PC-3 (cell line): Measurements from ENCODE around the gene TRIM44. TPM values are rescaled to one million over a fixed set of nuclear protein-coding genes. Genes with fewer than 3 reads are reported as not detected.

ENCODE experiments used
- ATAC-seq: fragments of 200-7000 bp; cut with Tn5 transposase; 2 replicates; pipeline ENCODE4 v1.9.1; 2020; ENCODE audit warnings: mild to moderate bottlenecking, moderate library complexity
- BruUV-seq: library from RNA; stranded (reverse); fragments of 400-500 nt; replicated peaks from 2 replicates; lab custom pipeline; 2021; lab: Mats Ljungman, UMichigan
- CTCF ChIA-PET: fragments of 300-600 bp; sonication (Branson Sonifier 250); formaldehyde crosslinking; loops from one replicate; lab custom pipeline; 2022; ENCODE audit warnings: antibody characterized with exemption; lab: Charles Lee
- POLR2A ChIA-PET: fragments of 300-600 bp; sonication (Branson Sonifier 250); formaldehyde crosslinking; loops from one replicate; lab custom pipeline; 2022; ENCODE audit warnings: antibody characterized with exemption; ENCODE audit not compliant: unreplicated experiment; lab: Charles Lee
- DNase-seq: peaks from one replicate; pipeline ENCODE4 v3.0.0-alpha.2; 2015
- H2AFZ ChIP-seq: fragments of 300-600 bp; sonication (generic); 2 replicates; pipeline ENCODE4 v1.6.0; 2016; ENCODE audit warnings: antibody characterized with exemption, low read length
- H3F3A ChIP-seq: fragments of 300-600 bp; sonication (generic); one replicate; pipeline ENCODE4 v1.6.0; 2017; ENCODE audit warnings: antibody characterized with exemption, low read length, control low read depth, mild to moderate bottlenecking; ENCODE audit not compliant: unreplicated experiment
- H3K27ac ChIP-seq: fragments of 300-600 bp; sonication (generic); 2 replicates; pipeline ENCODE4 v1.5.1; 2016; ENCODE audit warnings: mild to moderate bottlenecking, low read length
- H3K27me3 ChIP-seq: fragments of 300-600 bp; sonication (generic); 2 replicates; pipeline ENCODE4 v1.6.1; 2016; ENCODE audit warnings: low read length, mixed read lengths
- H3K36me3 ChIP-seq: fragments of 300-600 bp; sonication (generic); 2 replicates; pipeline ENCODE4 v1.6.1; 2016; ENCODE audit warnings: low read depth, mixed run types, low read length, mixed read lengths
- H3K4me1 ChIP-seq: fragments of 300-600 bp; sonication (generic); 2 replicates; pipeline ENCODE4 v1.5.1; 2016; ENCODE audit warnings: low read length; ENCODE audit not compliant: insufficient read depth
- H3K4me2 ChIP-seq: fragments of 300-600 bp; sonication (generic); 2 replicates; pipeline ENCODE4 v1.6.0; 2016; ENCODE audit warnings: low read length
- H3K4me3 ChIP-seq: fragments of 300-600 bp; sonication (generic); 2 replicates; pipeline ENCODE4 v1.5.1; 2016; ENCODE audit warnings: mild to moderate bottlenecking, low read length, mixed read lengths
- H3K79me2 ChIP-seq: fragments of 300-600 bp; sonication (generic); 2 replicates; pipeline ENCODE4 v1.6.1; 2017; ENCODE audit warnings: low read length, mixed read lengths
- H3K9ac ChIP-seq: fragments of 300-600 bp; sonication (generic); 2 replicates; pipeline ENCODE4 v1.6.0; 2016; ENCODE audit warnings: mild to moderate bottlenecking, low read length
- H3K9me2 ChIP-seq: fragments of 300-600 bp; sonication (generic); replicated peaks from 2 replicates; pipeline ENCODE4 v1.6.1; 2016; ENCODE audit warnings: mixed run types, low read length, mixed read lengths
- H3K9me3 ChIP-seq: fragments of 300-600 bp; sonication (generic); 2 replicates; pipeline ENCODE4 v1.6.1; 2016; ENCODE audit warnings: low read length, mixed read lengths
- H4K20me1 ChIP-seq: fragments of 300-600 bp; sonication (generic); 2 replicates; pipeline ENCODE4 v1.6.1; 2016; ENCODE audit warnings: low read length, mixed read lengths
- CTCF ChIP-seq: fragments of 300-600 bp; sonication (generic); conservative IDR thresholded peaks from 2 replicates; pipeline ENCODE4 v1.5.1; 2017; ENCODE audit warnings: antibody characterized with exemption, low read depth, mild to moderate bottlenecking, low read length
- EZH2 ChIP-seq: fragments of 300-600 bp; sonication (generic); IDR thresholded peaks from one replicate; pipeline ENCODE4 v1.6.1; 2017; ENCODE audit warnings: antibody characterized with exemption, mild to moderate bottlenecking, low read length; ENCODE audit not compliant: unreplicated experiment
- EZH2phosphoT487 ChIP-seq: fragments of 300-600 bp; sonication (generic); IDR thresholded peaks from 2 replicates; pipeline ENCODE4 v1.6.1; 2018; ENCODE audit warnings: mild to moderate bottlenecking, antibody characterized with exemption, low read length, borderline replicate concordance
- intact Hi-C: fragments of 100-400 bp; cut with micrococcal nuclease; formaldehyde crosslinking; loops from 2 replicates; pipeline ENCODE4 v1.9.0; 2023
- total RNA-seq: library from RNA; depleted of rRNA; stranded (reverse); fragments of >200 nt; gene quantifications from 2 replicates; pipeline ENCODE4 v1.2.3, GENCODE V29; 2014

The TRIM44 gene
- total RNA-seq, 1 experiment from 2014 or later = 14.0 TPM

- no peaks in the 10 kb centered on the region for H3K36me3 ChIP-seq
- peaks cover 8% of the 10 kb centered on the region for H3K4me1 ChIP-seq
- no peak overlapping the region for H3K9ac ChIP-seq
- ATAC-seq (no peak), DNase-seq (no peak)
- no peak for TF ChIP-seq EZH2phosphoT487
- no peak for TF ChIP-seq CTCF
- H4K20me1 ChIP-seq = no peaks in the 10 kb centered on the region
- H3K79me2 ChIP-seq = no peaks in the 10 kb centered on the region
- no peak overlapping the region for H3K4me3 ChIP-seq
- ChIA-PET POLR2A (no interaction called here), CTCF (no interaction called here)
- no peak overlapping the region for H3K27ac ChIP-seq
- intact Hi-C loops = no loop called here
- H2AFZ ChIP-seq = no peak overlapping the region
- no peak overlapping the region for H3K4me2 ChIP-seq
- no peaks in the 10 kb centered on the region for H3K9me2 ChIP-seq
- H3K9me3 ChIP-seq = no peaks in the 10 kb centered on the region
- no TSS peak for BruUV-seq
- no peaks in the 10 kb centered on the region for H3K27me3 ChIP-seq
- H3F3A ChIP-seq = no peaks in the 10 kb centered on the region
These were observed 123.6 kb downstream of the TRIM44 start for GRCh38 chr11:35786188-35786587.

GRCh38 chr11:35787013-35787504 lies 124.5 kb downstream of the TRIM44 start:
- BruUV-seq = no TSS peak
- ATAC-seq = no peak
- Histone ChIP-seq H3K9me2 (no peaks in the 10 kb centered on the region), H3K36me3 (no peaks in the 10 kb centered on the region), H3K4me1 (0 out of 2 replicates have a peak, but pooled peaks cover 4% of the 10 kb centered on the region), H3K27me3 (no peaks in the 10 kb centered on the region), H3K4me3 (no peak overlapping the region), H4K20me1 (no peaks in the 10 kb centered on the region), H2AFZ (no peak overlapping the region), H3K9ac (no peak overlapping the region), H3K27ac (no peak overlapping the region), H3K4me2 (no peak overlapping the region), H3K9me3 (no peaks in the 10 kb centered on the region), H3K79me2 (no peaks in the 10 kb centered on the region), H3F3A (no peaks in the 10 kb centered on the region)
- no peak for DNase-seq
- ChIA-PET CTCF (no interaction called here), POLR2A (no interaction called here)
- intact Hi-C loops = no loop called here
- TF ChIP-seq EZH2 = no peak
- TF ChIP-seq CTCF = no peak
- no peak for TF ChIP-seq EZH2phosphoT487

- no peaks in the 10 kb centered on the region for H3K79me2 ChIP-seq
- no peaks in the 10 kb centered on the region for H4K20me1 ChIP-seq
- no peaks in the 10 kb centered on the region for H3K36me3 ChIP-seq
- no peak overlapping the region for H2AFZ ChIP-seq
- H3K4me3 ChIP-seq = no peak overlapping the region
- H3F3A ChIP-seq = no peaks in the 10 kb centered on the region
- H3K4me2 ChIP-seq = no peak overlapping the region
- ChIA-PET CTCF (no interaction called here), POLR2A (no interaction called here)
- BruUV-seq = no TSS peak
- no peak overlapping the region for H3K27ac ChIP-seq
- no peak for ATAC-seq
- intact Hi-C loops = no loop called here
- TF ChIP-seq EZH2phosphoT487 (no peak), CTCF (no peak), EZH2 (no peak)
- H3K9me3 ChIP-seq = no peaks in the 10 kb centered on the region
- H3K9ac ChIP-seq = no peak overlapping the region
- H3K9me2 ChIP-seq = no peaks in the 10 kb centered on the region
- no peaks in the 10 kb centered on the region for H3K27me3 ChIP-seq
- no peak for DNase-seq
- 0 out of 2 replicates have a peak, but pooled peaks cover 4% of the 10 kb centered on the region for H3K4me1 ChIP-seq
These were observed 125.1 kb downstream of the TRIM44 start for GRCh38 chr11:35787626-35788025.
